HG03108 (cell line): ENCODE results near the gene FAM174A.
"Not testable (repeated sequence)": the region's sequence is repeated elsewhere in the genome, so short reads cannot be mapped to it uniquely, and the experiment has no call there.

Experiments used
- ATAC-seq: cut with Tn5 transposase; IDR thresholded peaks from one replicate; pipeline ENCODE4 v1.9.1; 2021; ENCODE audit warnings: moderate library complexity; ENCODE audit not compliant: unreplicated experiment

FAM174A gene

GRCh38 chr5:100575815-100576214, 40.6 kb downstream of the FAM174A start:
- ATAC-seq = no peak

GRCh38 chr5:100576217-100576751, 41.1 kb downstream of the FAM174A start:
- ATAC-seq = no peak

- ATAC-seq = no peak
Measured at GRCh38 chr5:100577506-100577905, 42.3 kb downstream of the FAM174A start.

GRCh38 chr5:100584069-100584468, 48.9 kb downstream of the FAM174A start:
- peak; percentile 98 for ATAC-seq

- no peak for ATAC-seq
Measured at GRCh38 chr5:100584889-100585288, 49.7 kb downstream of the FAM174A start.

GRCh38 chr5:100590867-100591266, 55.7 kb downstream of the FAM174A start:
- no peak for ATAC-seq

GRCh38 chr5:100595152-100595811, 60.1 kb downstream of the FAM174A start:
- no peak for ATAC-seq

- no peak for ATAC-seq
Measured at GRCh38 chr5:100595812-100596173, 60.6 kb downstream of the FAM174A start.

GRCh38 chr5:100598446-100598845, 63.3 kb downstream of the FAM174A start:
- ATAC-seq = no peak

- no peak for ATAC-seq
Measured at GRCh38 chr5:100600298-100600994, 65.3 kb downstream of the FAM174A start.

GRCh38 chr5:100603141-100603540, 68.0 kb downstream of the FAM174A start:
- ATAC-seq = no peak

- ATAC-seq = not testable (repeated sequence)
Measured at GRCh38 chr5:100604021-100604420, 68.8 kb downstream of the FAM174A start.

- no peak for ATAC-seq
Measured at GRCh38 chr5:100609594-100609993, 74.4 kb downstream of the FAM174A start.

- ATAC-seq = no peak
Measured at GRCh38 chr5:100614308-100614707, 79.1 kb downstream of the FAM174A start.

- ATAC-seq = no peak
Measured at GRCh38 chr5:100615362-100615761, 80.2 kb downstream of the FAM174A start.

GRCh38 chr5:100616291-100616690, 81.1 kb downstream of the FAM174A start:
- no peak for ATAC-seq

GRCh38 chr5:100616981-100617380, 81.8 kb downstream of the FAM174A start:
- ATAC-seq = no peak

GRCh38 chr5:100623719-100624118, 88.5 kb downstream of the FAM174A start:
- ATAC-seq = peak; percentile 76

- no peak for ATAC-seq
Measured at GRCh38 chr5:100634937-100635534, 99.9 kb downstream of the FAM174A start.
